Prostate gland (tissue), 2 donors: ENCODE measurements around the gene CFAP46.

ENCODE experiments used
- POLR2A ChIP-seq: fragments of 450-650 bp; IDR thresholded peaks from one replicate; pipeline ENCODE4 v1.6.1; 2016; ENCODE audit warnings: antibody characterized with exemption, mild to moderate bottlenecking
- POLR2AphosphoS5 ChIP-seq: sonication (generic); formaldehyde crosslinking; IDR thresholded peaks from one replicate; pipeline ENCODE4 v1.6.1; 2017; ENCODE audit warnings: antibody characterized with exemption
- TF ChIP-seq, protein P1 (sequence below), 4 experiments: fragments of 200-600 bp in 2 of 4; fragments of 450-650 bp in 2 of 4; sonication (generic) in 2 of 4; IDR thresholded peaks; 1 replicate in 3 of 4; 2 replicates in 1 of 4; pipeline ENCODE4 v1.5.1; 2016 to 2019; ENCODE audit warnings: antibody characterized with exemption in 4 of 4, mild to moderate bottlenecking in 2 of 4, moderate library complexity in 2 of 4

DNA sequence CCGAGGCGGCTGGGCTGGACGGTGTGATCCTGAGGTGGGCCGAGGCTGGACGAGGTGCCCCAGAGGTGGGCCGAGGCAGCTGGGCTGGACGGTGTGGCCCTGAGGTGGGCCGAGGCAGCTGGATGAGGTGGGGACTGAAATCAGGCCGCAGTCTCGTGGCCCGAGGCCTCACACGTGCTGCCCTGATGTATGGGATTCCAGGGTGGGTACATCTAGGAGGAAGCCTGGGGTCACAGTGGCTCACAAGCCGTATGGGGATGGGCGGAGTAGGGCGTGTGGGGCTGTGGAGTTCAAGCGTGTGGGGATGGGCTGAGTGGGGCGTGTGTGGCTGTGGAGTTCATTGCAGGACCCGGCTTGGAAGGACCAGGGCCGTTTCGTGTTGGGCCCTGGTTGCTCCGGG lies 144.0 kb downstream of the CFAP46 start:
- TF ChIP-seq, protein P1, sequence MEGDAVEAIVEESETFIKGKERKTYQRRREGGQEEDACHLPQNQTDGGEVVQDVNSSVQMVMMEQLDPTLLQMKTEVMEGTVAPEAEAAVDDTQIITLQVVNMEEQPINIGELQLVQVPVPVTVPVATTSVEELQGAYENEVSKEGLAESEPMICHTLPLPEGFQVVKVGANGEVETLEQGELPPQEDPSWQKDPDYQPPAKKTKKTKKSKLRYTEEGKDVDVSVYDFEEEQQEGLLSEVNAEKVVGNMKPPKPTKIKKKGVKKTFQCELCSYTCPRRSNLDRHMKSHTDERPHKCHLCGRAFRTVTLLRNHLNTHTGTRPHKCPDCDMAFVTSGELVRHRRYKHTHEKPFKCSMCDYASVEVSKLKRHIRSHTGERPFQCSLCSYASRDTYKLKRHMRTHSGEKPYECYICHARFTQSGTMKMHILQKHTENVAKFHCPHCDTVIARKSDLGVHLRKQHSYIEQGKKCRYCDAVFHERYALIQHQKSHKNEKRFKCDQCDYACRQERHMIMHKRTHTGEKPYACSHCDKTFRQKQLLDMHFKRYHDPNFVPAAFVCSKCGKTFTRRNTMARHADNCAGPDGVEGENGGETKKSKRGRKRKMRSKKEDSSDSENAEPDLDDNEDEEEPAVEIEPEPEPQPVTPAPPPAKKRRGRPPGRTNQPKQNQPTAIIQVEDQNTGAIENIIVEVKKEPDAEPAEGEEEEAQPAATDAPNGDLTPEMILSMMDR (IDR thresholded peaks at IDR 0.05), result no peak
- no peak for TF ChIP-seq POLR2A
- no peak for TF ChIP-seq POLR2AphosphoS5
